ENCODE data around the gene BRAP. TPM values are rescaled to one million over a fixed set of nuclear protein-coding genes. Genes with fewer than 3 reads are reported as not detected.
"Not testable (repeated sequence)": the region's sequence is repeated elsewhere in the genome, so short reads cannot be mapped to it uniquely, and the experiment has no call there.

BRAP gene
- total RNA-seq, 2 donors from 2014 or later, result 15.8 to 16.4 TPM

- Mint-ChIP-seq H3K36me3 (ENCODE audit: low read depth) (peaks cover 60% of the 10 kb centered on the region), H3K27ac (no peak overlapping the region), H3K27me3 (no peaks in the 10 kb centered on the region), H3K9me3 (no peaks in the 10 kb centered on the region), H3K4me3 (no peak overlapping the region), H3K4me1 (peaks cover 16% of the 10 kb centered on the region)
- ATAC-seq (replicated peaks), result no peak
Measured at GRCh38 chr12:111691262-111691661, 5.5 kb upstream of the BRAP start.

GRCh38 chr12:111687952-111688351 is 2.2 kb upstream of the BRAP start:
- ATAC-seq (replicated peaks), result no peak
- no peak overlapping the region for H3K27ac Mint-ChIP-seq
- H3K36me3 Mint-ChIP-seq (ENCODE audit: low read depth), result peaks cover 50% of the 10 kb centered on the region
- H3K4me3 Mint-ChIP-seq, result peak overlapping the region; percentile 24
- H3K27me3 Mint-ChIP-seq, result no peaks in the 10 kb centered on the region
- H3K9me3 Mint-ChIP-seq, result no peaks in the 10 kb centered on the region
- H3K4me1 Mint-ChIP-seq, result peaks cover 31% of the 10 kb centered on the region

GRCh38 chr12:111687255-111687654 is 1.5 kb upstream of the BRAP start:
- H3K4me1 Mint-ChIP-seq, result peaks cover 34% of the 10 kb centered on the region
- no peaks in the 10 kb centered on the region for H3K9me3 Mint-ChIP-seq
- ATAC-seq (replicated peaks), result no peak
- peak overlapping the region; percentile 96 for H3K4me3 Mint-ChIP-seq
- H3K27me3 Mint-ChIP-seq, result no peaks in the 10 kb centered on the region
- peak overlapping the region; percentile 96 for H3K27ac Mint-ChIP-seq
- H3K36me3 Mint-ChIP-seq (ENCODE audit: low read depth), result peaks cover 51% of the 10 kb centered on the region

- Mint-ChIP-seq H3K4me3 (peak overlapping the region; percentile 96), H3K27me3 (no peaks in the 10 kb centered on the region), H3K36me3 (ENCODE audit: low read depth) (peaks cover 53% of the 10 kb centered on the region), H3K9me3 (no peaks in the 10 kb centered on the region), H3K27ac (peak overlapping the region; percentile 96), H3K4me1 (peaks cover 34% of the 10 kb centered on the region)
- no peak for ATAC-seq (replicated peaks)
Measured at GRCh38 chr12:111686574-111687105, 884 bp upstream of the BRAP start.

- peaks cover 29% of the 10 kb centered on the region for H3K4me1 Mint-ChIP-seq
- ATAC-seq (replicated peaks), result no peak
Measured at GRCh38 chr12:111685322-111685810, 390 bp downstream of the BRAP start.

GRCh38 chr12:111684485-111685198 is 1.1 kb downstream of the BRAP start:
- Mint-ChIP-seq H3K4me1 (peaks cover 29% of the 10 kb centered on the region), H3K4me3 (peak overlapping the region; percentile 96), H3K27ac (peak overlapping the region; percentile 96), H3K36me3 (ENCODE audit: low read depth) (peaks cover 61% of the 10 kb centered on the region)
- ATAC-seq (replicated peaks); H3K9me3 Mint-ChIP-seq; H3K27me3 Mint-ChIP-seq: not testable (repeated sequence)

More at GRCh38 chr12:111685322-111685810, 390 bp downstream of the BRAP start:
- H3K9me3 Mint-ChIP-seq, result no peaks in the 10 kb centered on the region
- H3K27ac Mint-ChIP-seq, result peak overlapping the region; percentile 96
- no peaks in the 10 kb centered on the region for H3K27me3 Mint-ChIP-seq
- H3K36me3 Mint-ChIP-seq (ENCODE audit: low read depth), result peaks cover 56% of the 10 kb centered on the region
- H3K4me3 Mint-ChIP-seq, result peak overlapping the region; percentile 96

- Mint-ChIP-seq H3K9me3 (no peaks in the 10 kb centered on the region), H3K4me3 (no peak overlapping the region), H3K27ac (no peak overlapping the region), H3K27me3 (no peaks in the 10 kb centered on the region), H3K36me3 (ENCODE audit: low read depth) (peaks cover 93% of the 10 kb centered on the region), H3K4me1 (no peaks in the 10 kb centered on the region)
- no peak for ATAC-seq (replicated peaks)
Measured at GRCh38 chr12:111677186-111677585, 8.6 kb downstream of the BRAP start.

- Mint-ChIP-seq H3K9me3 (no peaks in the 10 kb centered on the region), H3K27ac (no peak overlapping the region), H3K4me3 (no peak overlapping the region), H3K36me3 (ENCODE audit: low read depth) (peaks cover 95% of the 10 kb centered on the region), H3K4me1 (no peaks in the 10 kb centered on the region), H3K27me3 (no peaks in the 10 kb centered on the region)
- no peak for ATAC-seq (replicated peaks)
Measured at GRCh38 chr12:111673503-111673902, 12.3 kb downstream of the BRAP start.

- H3K9me3 Mint-ChIP-seq, result no peaks in the 10 kb centered on the region
- H3K27me3 Mint-ChIP-seq, result no peaks in the 10 kb centered on the region
- peaks cover 95% of the 10 kb centered on the region for H3K36me3 Mint-ChIP-seq (ENCODE audit: low read depth)
- no peaks in the 10 kb centered on the region for H3K4me1 Mint-ChIP-seq
- no peak for ATAC-seq (replicated peaks)
- no peak overlapping the region for H3K27ac Mint-ChIP-seq
- no peak overlapping the region for H3K4me3 Mint-ChIP-seq
Measured at GRCh38 chr12:111672822-111673381, 12.9 kb downstream of the BRAP start.

GRCh38 chr12:111664961-111665865 is 20.5 kb downstream of the BRAP start:
- no peaks in the 10 kb centered on the region for H3K9me3 Mint-ChIP-seq

GRCh38 chr12:111664499-111664898 is 21.3 kb downstream of the BRAP start:
- H3K4me3 Mint-ChIP-seq, result no peak overlapping the region
- no peaks in the 10 kb centered on the region for H3K9me3 Mint-ChIP-seq
- H3K36me3 Mint-ChIP-seq (ENCODE audit: low read depth), result peaks cover 96% of the 10 kb centered on the region
- H3K27me3 Mint-ChIP-seq, result no peaks in the 10 kb centered on the region
- ATAC-seq (replicated peaks), result no peak
- H3K27ac Mint-ChIP-seq, result peak overlapping the region; percentile 33
- no peaks in the 10 kb centered on the region for H3K4me1 Mint-ChIP-seq

More at GRCh38 chr12:111664961-111665865, 20.5 kb downstream of the BRAP start:
- no peak for ATAC-seq (replicated peaks)
- Mint-ChIP-seq H3K4me3 (no peak overlapping the region), H3K4me1 (no peaks in the 10 kb centered on the region), H3K27ac (peak overlapping the region; percentile 74), H3K36me3 (ENCODE audit: low read depth) (peaks cover 96% of the 10 kb centered on the region), H3K27me3 (no peaks in the 10 kb centered on the region)

GRCh38 chr12:111656016-111656415 is 29.7 kb downstream of the BRAP start:
- H3K4me1 Mint-ChIP-seq, result no peaks in the 10 kb centered on the region
- H3K9me3 Mint-ChIP-seq, result no peaks in the 10 kb centered on the region
- no peak for ATAC-seq (replicated peaks)
- H3K36me3 Mint-ChIP-seq (ENCODE audit: low read depth), result peaks cover 84% of the 10 kb centered on the region
- H3K27me3 Mint-ChIP-seq, result no peaks in the 10 kb centered on the region
- H3K27ac Mint-ChIP-seq, result no peak overlapping the region
- H3K4me3 Mint-ChIP-seq, result no peak overlapping the region

- Mint-ChIP-seq H3K27ac (peak overlapping the region; percentile 64), H3K27me3 (no peaks in the 10 kb centered on the region), H3K36me3 (ENCODE audit: low read depth) (peaks cover 85% of the 10 kb centered on the region), H3K9me3 (no peaks in the 10 kb centered on the region), H3K4me1 (no peaks in the 10 kb centered on the region), H3K4me3 (no peak overlapping the region)
- no peak for ATAC-seq (replicated peaks)
Measured at GRCh38 chr12:111655356-111655755, 30.4 kb downstream of the BRAP start.

GRCh38 chr12:111653596-111653995 is 32.2 kb downstream of the BRAP start:
- no peaks in the 10 kb centered on the region for H3K9me3 Mint-ChIP-seq
- H3K4me1 Mint-ChIP-seq, result no peaks in the 10 kb centered on the region
- no peak for ATAC-seq (replicated peaks)
- no peaks in the 10 kb centered on the region for H3K27me3 Mint-ChIP-seq
- no peak overlapping the region for H3K4me3 Mint-ChIP-seq
- H3K36me3 Mint-ChIP-seq (ENCODE audit: low read depth), result peaks cover 85% of the 10 kb centered on the region
- no peak overlapping the region for H3K27ac Mint-ChIP-seq

All from activated T-helper 17 cell treated with anti-CD3 and anti-CD28 coated beads, Interleukin-2, amount 50 U/mL, for 72 hours (primary cell).